Measurements from ENCODE around the gene ZBTB18.

ZBTB18 gene

DNA sequence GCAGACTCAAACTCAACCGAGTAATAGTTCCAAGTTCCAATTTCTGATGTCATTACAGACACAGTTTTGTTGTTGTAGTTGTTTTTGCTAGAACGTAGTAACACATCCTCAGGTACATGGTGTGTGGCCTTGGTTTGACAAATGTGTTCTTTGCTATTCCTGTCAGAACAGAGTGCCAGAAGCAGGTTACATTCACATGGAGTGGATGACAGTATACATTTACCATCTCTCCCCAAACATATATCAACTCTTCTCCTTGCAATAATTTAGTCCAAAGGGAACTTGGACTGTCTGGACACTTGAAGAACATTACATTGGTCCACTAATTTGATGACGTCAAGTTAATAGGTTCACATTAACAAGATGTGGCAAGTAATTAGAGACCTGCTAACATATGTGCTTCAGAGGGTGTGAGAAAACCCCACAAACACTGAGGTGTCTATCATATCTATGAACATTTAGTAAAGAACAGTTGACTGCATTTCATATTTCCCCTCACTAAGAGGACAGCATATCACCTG, 44.6 kb upstream of the ZBTB18 start:
- H3K4me2 ChIP-seq (ENCODE audit: low read depth, low read length, poor library complexity, severe bottlenecking), result no peak overlapping the region
- H3K9me3 ChIP-seq (ENCODE audit: insufficient read depth, low read length), result no peaks in the 10 kb centered on the region
- H3K27ac ChIP-seq (ENCODE audit: low read depth, low read length), result no peak overlapping the region
- no peaks in the 10 kb centered on the region for H3K9me2 ChIP-seq (replicated peaks; ENCODE audit: insufficient read depth, low read length)
- H3K27me3 ChIP-seq (ENCODE audit: low read length), result no peaks in the 10 kb centered on the region
- TF ChIP-seq EZH2phosphoT487 (conservative IDR thresholded peaks at IDR 0.05; ENCODE audit: low read length), result no peak
- TF ChIP-seq, protein P1, sequence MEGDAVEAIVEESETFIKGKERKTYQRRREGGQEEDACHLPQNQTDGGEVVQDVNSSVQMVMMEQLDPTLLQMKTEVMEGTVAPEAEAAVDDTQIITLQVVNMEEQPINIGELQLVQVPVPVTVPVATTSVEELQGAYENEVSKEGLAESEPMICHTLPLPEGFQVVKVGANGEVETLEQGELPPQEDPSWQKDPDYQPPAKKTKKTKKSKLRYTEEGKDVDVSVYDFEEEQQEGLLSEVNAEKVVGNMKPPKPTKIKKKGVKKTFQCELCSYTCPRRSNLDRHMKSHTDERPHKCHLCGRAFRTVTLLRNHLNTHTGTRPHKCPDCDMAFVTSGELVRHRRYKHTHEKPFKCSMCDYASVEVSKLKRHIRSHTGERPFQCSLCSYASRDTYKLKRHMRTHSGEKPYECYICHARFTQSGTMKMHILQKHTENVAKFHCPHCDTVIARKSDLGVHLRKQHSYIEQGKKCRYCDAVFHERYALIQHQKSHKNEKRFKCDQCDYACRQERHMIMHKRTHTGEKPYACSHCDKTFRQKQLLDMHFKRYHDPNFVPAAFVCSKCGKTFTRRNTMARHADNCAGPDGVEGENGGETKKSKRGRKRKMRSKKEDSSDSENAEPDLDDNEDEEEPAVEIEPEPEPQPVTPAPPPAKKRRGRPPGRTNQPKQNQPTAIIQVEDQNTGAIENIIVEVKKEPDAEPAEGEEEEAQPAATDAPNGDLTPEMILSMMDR (IDR thresholded peaks at IDR 0.05; ENCODE audit: insufficient read depth, low read length, poor library complexity, severe bottlenecking), result no peak
- no peaks in the 10 kb centered on the region for H3K79me2 ChIP-seq (ENCODE audit: insufficient read depth, low read length)
- no peaks in the 10 kb centered on the region for H4K20me1 ChIP-seq (ENCODE audit: low read depth, low read length)
- no peaks in the 10 kb centered on the region for H3F3A ChIP-seq (ENCODE audit: insufficient read depth)
- H3K4me3 ChIP-seq (ENCODE audit: insufficient read depth, low read length, poor library complexity, severe bottlenecking), result no peak overlapping the region
- no peak overlapping the region for H3K9ac ChIP-seq (ENCODE audit: low read length)
- H2AFZ ChIP-seq (ENCODE audit: low read depth, low read length, severe bottlenecking), result no peak overlapping the region
- no peaks in the 10 kb centered on the region for H3K36me3 ChIP-seq (ENCODE audit: low read length)

- TF ChIP-seq EZH2phosphoT487 (conservative IDR thresholded peaks at IDR 0.05; ENCODE audit: low read length), result no peak
- TF ChIP-seq, protein P1 (IDR thresholded peaks at IDR 0.05; ENCODE audit: insufficient read depth, low read length, poor library complexity, severe bottlenecking), result no peak
- Histone ChIP-seq H3F3A (ENCODE audit: insufficient read depth) (no peaks in the 10 kb centered on the region), H3K79me2 (ENCODE audit: insufficient read depth, low read length) (no peaks in the 10 kb centered on the region), H3K9me2 (replicated peaks; ENCODE audit: insufficient read depth, low read length) (no peaks in the 10 kb centered on the region), H3K27me3 (ENCODE audit: low read length) (no peaks in the 10 kb centered on the region), H3K4me2 (ENCODE audit: low read depth, low read length, poor library complexity, severe bottlenecking) (no peak overlapping the region), H2AFZ (ENCODE audit: low read depth, low read length, severe bottlenecking) (no peak overlapping the region), H4K20me1 (ENCODE audit: low read depth, low read length) (no peaks in the 10 kb centered on the region), H3K9me3 (ENCODE audit: insufficient read depth, low read length) (no peaks in the 10 kb centered on the region), H3K9ac (ENCODE audit: low read length) (no peak overlapping the region), H3K36me3 (ENCODE audit: low read length) (no peaks in the 10 kb centered on the region), H3K4me3 (ENCODE audit: insufficient read depth, low read length, poor library complexity, severe bottlenecking) (no peak overlapping the region), H3K27ac (ENCODE audit: low read depth, low read length) (no peak overlapping the region)
Observed at GRCh38 chr1:244006961-244007360, 44.1 kb upstream of the ZBTB18 start.

DNA sequence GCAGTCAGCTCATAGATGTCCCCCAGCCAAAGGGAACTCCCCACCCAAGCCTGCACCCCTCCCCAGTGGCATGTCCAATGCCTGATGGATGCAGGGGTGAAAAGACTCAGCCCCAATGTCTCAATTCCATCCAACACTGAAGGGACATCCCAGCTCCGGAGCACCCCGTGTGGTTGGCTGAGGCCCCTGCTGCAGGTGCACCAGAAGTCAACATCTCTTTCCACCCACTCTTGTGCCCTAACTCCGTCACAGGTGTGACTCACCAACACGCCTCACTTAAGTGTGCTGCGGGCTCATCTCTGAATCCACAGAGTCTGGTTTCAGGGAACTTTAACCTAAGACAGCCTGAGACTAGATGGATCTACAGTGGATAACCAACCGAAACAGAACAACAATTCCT, 40.9 kb upstream of the ZBTB18 start:
- no peak overlapping the region for H2AFZ ChIP-seq (ENCODE audit: low read depth, low read length, severe bottlenecking)
- H3K9ac ChIP-seq (ENCODE audit: low read length), result no peak overlapping the region
- H3K9me3 ChIP-seq (ENCODE audit: insufficient read depth, low read length), result no peaks in the 10 kb centered on the region
- H3K4me3 ChIP-seq (ENCODE audit: insufficient read depth, low read length, poor library complexity, severe bottlenecking), result no peak overlapping the region
- no peaks in the 10 kb centered on the region for H3K9me2 ChIP-seq (replicated peaks; ENCODE audit: insufficient read depth, low read length)
- no peaks in the 10 kb centered on the region for H3K79me2 ChIP-seq (ENCODE audit: insufficient read depth, low read length)
- H3K27ac ChIP-seq (ENCODE audit: low read depth, low read length), result no peak overlapping the region
- TF ChIP-seq, protein P1 (IDR thresholded peaks at IDR 0.05; ENCODE audit: insufficient read depth, low read length, poor library complexity, severe bottlenecking), result no peak
- TF ChIP-seq EZH2phosphoT487 (conservative IDR thresholded peaks at IDR 0.05; ENCODE audit: low read length), result no peak
- H3K36me3 ChIP-seq (ENCODE audit: low read length), result no peaks in the 10 kb centered on the region
- no peaks in the 10 kb centered on the region for H3K27me3 ChIP-seq (ENCODE audit: low read length)
- H3K4me2 ChIP-seq (ENCODE audit: low read depth, low read length, poor library complexity, severe bottlenecking), result no peak overlapping the region
- H3F3A ChIP-seq (ENCODE audit: insufficient read depth), result no peaks in the 10 kb centered on the region
- no peaks in the 10 kb centered on the region for H4K20me1 ChIP-seq (ENCODE audit: low read depth, low read length)
